Mucosa of descending colon (tissue), 3 donors: Measurements from ENCODE around the gene RPL36A. TPM values are rescaled to one million over a fixed set of nuclear protein-coding genes. Genes with fewer than 3 reads are reported as not detected.

Experiments used
- ATAC-seq: fragments of 200-7000 bp; cut with Tn5 transposase; one replicate; pipeline ENCODE4 v1.9.1; 2020; ENCODE audit warnings: mild to moderate bottlenecking, moderate library complexity
- DNase-seq, 3 donors: peaks; one replicate each; pipeline ENCODE4 v3.0.0-alpha.2; 2020
- H3K36me3 ChIP-seq: fragments of 200-600 bp; one replicate; pipeline ENCODE4 v1.8.0; 2021; ENCODE audit warnings: low read depth, mild to moderate bottlenecking
- H3K4me1 ChIP-seq: fragments of 200-600 bp; one replicate; pipeline ENCODE4 v1.8.0; 2021; ENCODE audit warnings: low read depth, mild to moderate bottlenecking
- H3K4me3 ChIP-seq: fragments of 200-600 bp; one replicate; pipeline ENCODE4 v1.8.0; 2021; ENCODE audit warnings: mild to moderate bottlenecking
- H3K9me3 ChIP-seq: fragments of 200-600 bp; one replicate; pipeline ENCODE4 v1.8.0; 2021; ENCODE audit warnings: mild to moderate bottlenecking
- CTCF ChIP-seq: fragments of 200-600 bp; IDR thresholded peaks from one replicate; pipeline ENCODE4 v1.8.0; 2022; ENCODE audit warnings: antibody characterized with exemption, mild to moderate bottlenecking
- intact Hi-C, 2 donors: fragments of 100-400 bp; cut with DNase I in 1 of 2; cut with micrococcal nuclease in 1 of 2; formaldehyde crosslinking; loops; one replicate each; pipeline versions ENCODE4 v1.11.0 to v1.11.1; 2022; cut with DNase I, micrococcal nuclease
- total RNA-seq, 3 donors: library from RNA; stranded (reverse); fragmentation: NEBNext Ultra II Directional in 2 of 3; extraction: Animal tissue kit (Norgen Biotek cat#: 25700) in 2 of 3; gene quantifications; one replicate each; pipeline versions ENCODE4 v1.2.1 to v1.2.4, GENCODE V29; 2021 to 2023
- donor health status: DM: no; HTN: no; CAD: no; lungs with moderate emphysema.
- donor health status: DM: no; HTN: no; CAD: no.
- donor health status: DM: no; HTN: yes; CAD: no.

RPL36A gene
- total RNA-seq, 3 donors from 2014 or later: 125 to 181 (median 167) TPM

GRCh38 chrX:101394372-101394771, 3.6 kb downstream of the RPL36A start:
- TF ChIP-seq CTCF: no peak
- DNase-seq (no peak), ATAC-seq (no peak)
- Histone ChIP-seq H3K4me1 (peaks cover 4% of the 10 kb centered on the region), H3K36me3 (no peaks in the 10 kb centered on the region), H3K9me3 (no peaks in the 10 kb centered on the region), H3K4me3 (no peak overlapping the region)
- intact Hi-C loops: no loop called here

GRCh38 chrX:101395789-101396188, 5.0 kb downstream of the RPL36A start:
- Histone ChIP-seq H3K4me1 (peaks cover 4% of the 10 kb centered on the region), H3K4me3 (no peak overlapping the region), H3K36me3 (no peaks in the 10 kb centered on the region), H3K9me3 (no peaks in the 10 kb centered on the region)
- intact Hi-C loops: no loop called here
- ATAC-seq: no peak
- no peak for TF ChIP-seq CTCF
- DNase-seq: no peak

- Histone ChIP-seq H3K36me3 (no peaks in the 10 kb centered on the region), H3K4me1 (peaks cover under 1% of the 10 kb centered on the region), H3K9me3 (no peaks in the 10 kb centered on the region), H3K4me3 (no peak overlapping the region)
- TF ChIP-seq CTCF: no peak
- intact Hi-C loops: no loop called here
- DNase-seq: no peak
- ATAC-seq: peak; percentile 73
Observed at GRCh38 chrX:101397779-101398178, 7.0 kb downstream of the RPL36A start.

- intact Hi-C loops: no loop called here
- DNase-seq (no peak), ATAC-seq (no peak)
- H3K4me3 ChIP-seq: no peak overlapping the region
- no peaks in the 10 kb centered on the region for H3K4me1 ChIP-seq
- no peaks in the 10 kb centered on the region for H3K9me3 ChIP-seq
- no peaks in the 10 kb centered on the region for H3K36me3 ChIP-seq
- TF ChIP-seq CTCF: no peak
Observed at GRCh38 chrX:101398694-101399093, 7.9 kb downstream of the RPL36A start.

GRCh38 chrX:101399825-101400224, 9.0 kb downstream of the RPL36A start:
- Histone ChIP-seq H3K4me3 (no peak overlapping the region), H3K36me3 (no peaks in the 10 kb centered on the region), H3K9me3 (no peaks in the 10 kb centered on the region), H3K4me1 (no peaks in the 10 kb centered on the region)
- no peak for TF ChIP-seq CTCF
- no peak for ATAC-seq
- intact Hi-C loops: no loop called here
- no peak for DNase-seq

GRCh38 chrX:101407167-101407747, 16.4 kb downstream of the RPL36A start:
- peak in 1 of 3 donors; percentile 33 for DNase-seq
- peak overlapping the region; percentile 32 for H3K4me3 ChIP-seq
- H3K36me3 ChIP-seq: no peaks in the 10 kb centered on the region
- intact Hi-C loops: no loop called here
- TF ChIP-seq CTCF: no peak
- H3K9me3 ChIP-seq: no peaks in the 10 kb centered on the region
- no peaks in the 10 kb centered on the region for H3K4me1 ChIP-seq
- peak; percentile 7 for ATAC-seq
